PC-3 (cell line): ENCODE data around the gene EIF4G3.

Experiments
- EZH2 ChIP-seq: fragments of 300-600 bp; sonication (generic); IDR thresholded peaks from one replicate; pipeline ENCODE4 v1.6.1; 2017; ENCODE audit warnings: antibody characterized with exemption, mild to moderate bottlenecking, low read length; ENCODE audit not compliant: unreplicated experiment
- TF ChIP-seq, protein P1 (sequence below): fragments of 300-600 bp; sonication (generic); conservative IDR thresholded peaks from 2 replicates; pipeline ENCODE4 v1.5.1; 2017; ENCODE audit warnings: antibody characterized with exemption, low read depth, mild to moderate bottlenecking, low read length

DNA sequence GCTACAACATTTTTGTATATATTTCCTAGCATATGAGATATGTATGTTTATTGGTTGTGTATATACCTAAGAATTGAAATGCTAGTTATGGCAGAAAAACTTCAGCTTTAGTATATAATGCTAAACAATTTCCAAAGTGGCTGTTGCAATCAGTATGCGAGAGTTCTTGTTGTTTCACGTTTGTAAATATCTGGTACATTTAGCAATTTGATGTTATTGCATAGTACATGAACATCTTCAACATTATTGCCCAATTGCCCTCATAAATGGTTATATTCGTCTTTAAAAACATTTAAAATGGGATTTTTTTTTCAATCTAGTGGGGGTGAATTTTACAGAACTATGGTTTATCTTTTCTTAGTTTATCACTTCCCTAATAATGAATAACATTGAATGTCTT is 303.4 kb downstream of the EIF4G3 start:
- TF ChIP-seq, protein P1, sequence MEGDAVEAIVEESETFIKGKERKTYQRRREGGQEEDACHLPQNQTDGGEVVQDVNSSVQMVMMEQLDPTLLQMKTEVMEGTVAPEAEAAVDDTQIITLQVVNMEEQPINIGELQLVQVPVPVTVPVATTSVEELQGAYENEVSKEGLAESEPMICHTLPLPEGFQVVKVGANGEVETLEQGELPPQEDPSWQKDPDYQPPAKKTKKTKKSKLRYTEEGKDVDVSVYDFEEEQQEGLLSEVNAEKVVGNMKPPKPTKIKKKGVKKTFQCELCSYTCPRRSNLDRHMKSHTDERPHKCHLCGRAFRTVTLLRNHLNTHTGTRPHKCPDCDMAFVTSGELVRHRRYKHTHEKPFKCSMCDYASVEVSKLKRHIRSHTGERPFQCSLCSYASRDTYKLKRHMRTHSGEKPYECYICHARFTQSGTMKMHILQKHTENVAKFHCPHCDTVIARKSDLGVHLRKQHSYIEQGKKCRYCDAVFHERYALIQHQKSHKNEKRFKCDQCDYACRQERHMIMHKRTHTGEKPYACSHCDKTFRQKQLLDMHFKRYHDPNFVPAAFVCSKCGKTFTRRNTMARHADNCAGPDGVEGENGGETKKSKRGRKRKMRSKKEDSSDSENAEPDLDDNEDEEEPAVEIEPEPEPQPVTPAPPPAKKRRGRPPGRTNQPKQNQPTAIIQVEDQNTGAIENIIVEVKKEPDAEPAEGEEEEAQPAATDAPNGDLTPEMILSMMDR = no peak
- TF ChIP-seq EZH2 = no peak
